NCI-H748 (cell line): Measurements from ENCODE around the gene KCNQ1OT1.

Source experiments
- DNase-seq: peaks from one replicate; lab custom pipeline; 2025; ENCODE audit not compliant: unreplicated experiment; lab: John Stamatoyannopoulos, UW

The KCNQ1OT1 gene

DNA sequence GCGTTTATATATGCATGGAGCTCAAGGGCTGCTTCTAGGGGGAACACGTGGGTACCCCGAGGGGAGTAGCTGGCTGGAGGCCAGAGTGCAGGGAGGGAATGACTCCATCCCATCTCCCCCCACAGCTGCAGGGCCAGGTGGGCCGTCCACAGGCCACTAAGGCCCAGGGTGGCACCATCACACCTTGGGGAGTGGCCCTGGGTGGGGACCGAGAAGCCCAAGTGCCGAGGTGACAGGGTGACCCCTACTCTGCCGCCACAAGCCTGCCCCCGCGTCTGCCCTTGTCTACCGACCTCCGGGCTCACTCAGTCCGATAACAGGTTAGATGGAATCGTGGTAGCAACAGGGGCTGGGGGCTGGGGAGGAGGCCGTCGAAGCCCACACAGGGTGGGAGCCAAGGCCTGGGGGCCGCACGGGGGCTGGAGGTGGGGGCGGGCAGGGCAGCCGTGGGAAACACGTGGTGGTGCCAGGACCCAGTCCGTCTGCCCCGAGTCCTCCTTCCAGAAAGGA is 125.7 kb downstream of the KCNQ1OT1 start:
- no peak for DNase-seq

DNA sequence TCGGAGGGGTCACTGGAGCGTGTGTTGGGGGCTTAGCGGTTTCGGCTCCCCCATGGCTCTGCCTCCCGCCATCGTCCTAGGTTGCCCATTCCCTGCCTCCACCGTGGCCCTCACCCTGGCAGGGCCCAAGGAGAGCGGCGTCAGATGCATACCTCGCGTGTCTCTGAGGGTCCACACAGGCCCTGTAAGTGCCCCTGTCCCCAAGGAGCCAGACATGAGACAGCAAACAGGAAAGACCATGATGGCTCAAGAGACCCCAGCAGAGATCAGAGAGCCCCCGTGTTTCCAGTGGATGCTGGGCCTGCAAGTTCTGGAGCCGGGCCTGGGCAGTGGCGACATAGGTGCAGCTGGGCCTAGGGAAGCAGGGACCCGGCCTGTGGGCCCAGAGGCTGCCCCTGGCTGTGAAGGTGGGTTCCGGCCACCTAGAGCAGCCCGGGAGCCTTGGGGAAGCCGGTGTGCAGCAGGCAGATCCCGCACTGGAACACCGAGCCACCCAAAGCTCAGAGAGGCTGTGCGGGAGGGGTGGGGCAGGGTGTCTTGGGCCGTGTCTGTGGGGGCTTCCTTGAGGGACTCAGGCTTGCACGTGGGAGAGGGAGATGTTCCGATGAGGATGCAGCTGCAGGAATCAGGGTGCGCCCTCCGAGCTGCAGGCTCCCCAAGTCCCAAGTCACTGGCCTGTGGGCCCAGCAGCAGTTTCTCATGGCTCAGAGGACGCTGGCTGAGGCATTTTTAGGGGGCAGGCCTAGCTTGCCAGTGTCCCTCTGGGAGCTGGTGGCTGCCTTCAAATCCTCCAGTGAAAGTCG is 126.4 kb downstream of the KCNQ1OT1 start:
- no peak for DNase-seq

DNA sequence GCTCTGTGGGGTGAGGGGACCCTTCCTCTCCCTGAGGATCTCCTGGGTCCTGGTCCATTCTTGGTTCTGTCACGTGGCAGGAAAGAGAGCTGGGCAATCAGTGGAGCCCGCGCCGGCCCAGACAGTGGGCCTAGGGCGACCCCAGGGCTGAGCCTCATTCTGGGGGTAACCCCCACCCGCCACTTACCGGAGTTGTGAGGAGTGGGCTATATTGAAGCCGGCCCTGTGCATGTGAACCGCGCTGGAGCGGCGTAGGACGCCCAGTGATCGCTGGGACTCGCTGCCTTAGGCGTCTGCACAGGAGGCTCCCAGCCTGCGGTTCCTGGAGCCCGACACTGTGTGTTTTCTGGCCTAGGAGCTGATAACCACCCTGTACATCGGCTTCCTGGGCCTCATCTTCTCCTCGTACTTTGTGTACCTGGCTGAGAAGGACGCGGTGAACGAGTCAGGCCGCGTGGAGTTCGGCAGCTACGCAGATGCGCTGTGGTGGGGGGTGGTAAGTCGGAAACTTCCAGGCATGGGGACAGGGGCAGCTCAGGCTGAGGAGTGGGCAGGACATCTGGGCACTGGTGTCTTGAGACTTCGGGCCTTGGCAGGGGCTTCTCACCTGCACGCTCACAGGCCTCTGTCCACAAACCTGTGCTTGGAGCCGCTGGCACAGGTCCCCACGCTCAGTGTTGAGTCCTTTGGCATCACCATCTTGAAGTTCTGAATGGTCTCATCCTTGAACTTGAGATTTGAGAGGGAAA is 127.1 kb downstream of the KCNQ1OT1 start:
- DNase-seq, result no peak

DNA sequence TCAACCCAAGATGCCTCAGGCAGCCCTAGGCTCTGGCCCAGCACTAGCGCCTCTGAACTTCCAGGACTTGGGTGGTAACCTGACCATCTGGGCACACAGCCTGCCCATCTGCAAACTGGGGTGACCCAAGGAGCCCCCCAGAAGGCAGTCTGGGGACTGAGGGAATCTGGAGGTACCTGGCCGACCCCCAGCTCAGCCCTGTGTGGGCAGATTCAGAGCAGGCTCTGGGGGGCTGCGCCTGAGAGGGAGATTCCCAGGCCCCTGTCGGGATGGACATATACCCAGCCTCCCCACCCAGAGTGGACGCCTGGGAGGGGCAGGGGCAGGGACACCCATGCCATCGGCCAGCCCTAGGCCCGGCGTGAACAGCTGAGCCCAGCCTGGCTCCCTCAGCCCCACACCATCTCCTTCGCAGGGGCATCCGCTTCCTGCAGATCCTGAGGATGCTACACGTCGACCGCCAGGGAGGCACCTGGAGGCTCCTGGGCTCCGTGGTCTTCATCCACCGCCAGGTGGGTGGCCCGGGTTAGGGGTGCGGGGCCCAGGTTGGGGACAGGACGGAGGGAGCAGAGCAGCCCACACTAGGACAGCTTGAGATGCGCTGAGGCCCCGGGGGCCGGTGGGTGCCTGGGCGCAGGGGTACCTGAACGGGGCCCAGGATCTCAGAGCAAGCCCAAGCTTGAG is 128.1 kb downstream of the KCNQ1OT1 start:
- no peak for DNase-seq

- DNase-seq, result no peak
Measured at GRCh38 chr11:2570841-2571597, 128.8 kb downstream of the KCNQ1OT1 start.

- DNase-seq, result no peak
Measured at GRCh38 chr11:2570211-2570811, 129.5 kb downstream of the KCNQ1OT1 start.

DNA sequence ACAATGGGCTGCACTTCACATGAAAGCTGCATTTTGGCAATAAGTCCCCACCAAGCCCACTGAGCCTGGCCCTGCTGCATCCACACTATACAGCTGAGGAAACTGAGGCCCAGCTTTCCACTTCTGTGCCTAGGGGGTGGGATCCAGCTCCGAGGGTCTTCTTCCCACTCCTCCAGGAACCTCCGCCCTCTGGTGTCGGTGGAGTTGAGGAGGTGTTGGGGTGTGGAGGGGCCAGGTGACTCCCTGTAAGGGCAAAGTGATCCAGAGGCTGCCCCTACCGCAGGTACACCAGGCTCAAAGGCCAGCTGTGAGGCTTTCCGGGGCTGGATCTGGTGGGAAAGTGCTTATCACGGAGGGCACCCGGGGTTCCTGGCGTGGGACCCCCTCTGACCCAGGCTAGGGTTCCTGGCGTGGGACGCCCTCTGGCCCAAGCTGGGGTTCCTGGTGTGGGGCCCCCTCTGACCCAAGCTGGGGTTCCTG is 130.0 kb downstream of the KCNQ1OT1 start:
- no peak for DNase-seq

DNA sequence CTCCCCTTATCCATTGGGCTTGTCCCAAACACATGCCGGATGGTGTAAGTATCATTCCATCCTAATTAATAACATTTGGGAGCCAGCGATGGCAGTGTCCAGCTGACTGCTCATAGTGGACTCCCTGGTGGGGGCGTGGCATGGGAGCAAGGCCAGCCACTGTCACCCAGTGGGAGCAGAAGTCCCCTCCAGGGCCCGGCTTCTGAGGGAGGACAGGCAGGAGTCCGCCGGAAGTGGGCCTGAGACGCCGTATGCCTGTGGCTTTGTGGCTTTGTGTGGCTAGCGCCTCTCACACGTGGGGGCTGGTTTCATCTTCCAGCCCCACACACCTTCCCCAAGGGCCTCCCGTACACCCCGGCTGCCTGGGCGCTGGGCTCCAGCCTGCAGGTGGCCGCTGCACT is 130.5 kb downstream of the KCNQ1OT1 start:
- no peak for DNase-seq

- no peak for DNase-seq
Measured at GRCh38 chr11:2567026-2567671, 132.6 kb downstream of the KCNQ1OT1 start.

DNA sequence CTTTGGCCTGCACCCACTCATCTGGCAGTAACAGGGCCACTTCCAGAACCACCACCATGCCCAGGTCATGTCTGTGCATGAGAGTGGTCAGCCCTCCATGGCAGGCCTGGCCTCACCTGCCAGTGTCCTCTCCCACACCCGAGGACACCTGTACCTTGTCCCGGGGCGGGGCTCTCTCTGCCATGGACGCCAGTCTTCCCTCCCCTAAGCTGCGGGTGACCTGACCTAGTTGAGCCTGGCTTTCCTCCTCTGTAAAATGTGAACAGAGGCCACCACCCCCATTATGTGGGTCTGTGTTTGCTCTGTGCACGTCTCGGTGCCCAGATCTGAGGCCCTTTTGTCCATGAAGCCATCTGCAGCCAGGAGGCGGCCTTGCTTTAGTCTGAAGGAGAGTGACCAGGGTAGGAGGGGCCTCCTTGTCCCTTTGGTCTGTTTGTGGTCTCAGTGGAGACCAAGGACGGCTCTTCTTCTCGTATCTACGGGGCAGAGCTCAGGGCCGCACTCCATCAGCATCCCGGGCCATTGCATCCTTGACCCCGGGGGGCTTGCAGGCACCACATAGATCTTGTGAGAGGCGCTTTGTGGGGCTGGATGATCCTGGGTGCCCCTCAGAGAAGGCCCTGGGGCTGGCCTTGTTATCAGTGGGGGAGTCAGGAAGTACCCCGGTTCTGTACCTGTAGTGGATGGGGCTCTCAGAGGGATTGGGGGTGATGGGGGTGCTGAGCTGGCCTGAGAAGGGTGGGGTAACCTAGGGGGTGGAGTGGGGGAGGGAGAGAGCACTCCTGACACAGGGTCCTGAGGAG is 133.4 kb downstream of the KCNQ1OT1 start:
- no peak for DNase-seq

DNA sequence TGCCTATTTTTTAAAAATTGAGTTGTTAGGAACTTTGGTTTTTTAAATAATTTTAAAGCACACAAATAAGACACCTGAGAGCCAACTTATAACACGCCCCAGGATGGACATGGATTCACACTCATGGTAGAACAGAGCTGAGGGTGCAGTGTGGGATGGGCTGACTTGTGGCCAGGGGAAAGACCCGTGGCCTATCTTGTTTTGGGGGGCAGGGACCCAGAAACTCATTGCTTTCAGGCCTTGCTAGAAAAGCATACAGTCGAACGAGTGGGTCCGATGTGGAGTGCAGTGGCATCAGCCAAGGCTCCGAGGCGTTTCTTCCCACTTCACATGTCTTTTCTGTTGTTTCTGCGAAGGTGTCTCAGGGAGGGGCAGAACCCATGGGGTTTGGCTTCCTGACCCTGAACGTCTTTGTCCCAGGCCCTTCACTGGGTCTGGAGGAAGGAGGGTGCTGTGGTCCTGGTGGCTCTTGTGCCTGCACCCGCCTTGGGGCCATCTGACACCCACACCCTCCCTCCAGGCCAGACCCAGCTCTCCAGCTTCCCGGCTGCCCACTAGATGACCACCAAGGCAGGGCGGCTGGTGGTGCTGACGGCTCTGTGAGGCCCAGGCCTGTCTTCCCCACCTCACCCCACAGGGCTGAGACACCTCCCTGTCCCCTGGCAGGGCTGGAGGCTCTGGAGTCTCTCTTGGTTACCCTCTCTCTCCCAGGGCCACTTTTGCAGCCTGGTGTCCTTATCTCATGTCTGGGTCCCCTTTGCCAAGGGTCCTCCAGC is 134.2 kb downstream of the KCNQ1OT1 start:
- DNase-seq, result no peak

- no peak for DNase-seq
Measured at GRCh38 chr11:2564588-2565425, 135.0 kb downstream of the KCNQ1OT1 start.

- DNase-seq, result no peak
Measured at GRCh38 chr11:2564008-2564530, 135.7 kb downstream of the KCNQ1OT1 start.

GRCh38 chr11:2563213-2564007 is 136.4 kb downstream of the KCNQ1OT1 start:
- no peak for DNase-seq

DNA sequence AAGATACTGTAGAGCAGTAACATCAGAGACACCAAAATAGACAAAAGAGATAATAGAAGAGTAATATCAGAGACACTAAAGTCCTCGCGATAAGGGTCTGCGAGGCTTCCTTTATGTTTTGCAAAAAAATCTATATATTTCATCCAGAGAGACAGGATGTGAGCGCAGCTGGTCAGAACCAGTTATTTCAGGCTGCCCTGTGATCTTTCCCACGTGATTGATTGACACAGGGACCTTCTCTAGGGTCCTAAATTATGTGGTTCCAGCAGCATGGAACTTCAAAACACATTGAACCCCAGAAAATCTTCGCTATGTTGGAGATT is 136.9 kb downstream of the KCNQ1OT1 start:
- no peak for DNase-seq
